NK-92 (cell line): ENCODE results near the gene MEGF11.

Experiments used
- DNase-seq: peaks from one replicate; lab custom pipeline; 2025; ENCODE audit not compliant: unreplicated experiment; lab: John Stamatoyannopoulos, UW

Gene MEGF11

DNA sequence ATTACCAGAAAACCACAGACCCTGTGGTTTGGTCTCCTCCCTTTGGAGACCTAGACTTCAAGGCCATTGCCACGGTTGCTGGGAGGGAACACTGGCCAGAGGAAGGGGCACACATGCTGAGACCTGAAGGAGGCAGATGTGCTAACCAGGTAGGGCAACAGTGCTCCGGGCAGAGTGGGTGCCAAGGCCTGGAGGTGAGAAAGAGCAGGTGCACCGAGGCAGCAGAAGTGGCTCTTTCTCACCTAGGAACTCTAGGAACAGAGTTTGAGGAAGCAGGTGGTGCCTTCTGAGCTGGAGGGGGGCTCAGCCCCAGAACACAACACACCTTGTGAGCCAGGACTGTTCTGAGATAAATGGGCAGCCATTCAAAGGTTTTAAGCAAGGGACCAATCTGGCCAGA is 106.1 kb downstream of the MEGF11 start:
- no peak for DNase-seq

DNA sequence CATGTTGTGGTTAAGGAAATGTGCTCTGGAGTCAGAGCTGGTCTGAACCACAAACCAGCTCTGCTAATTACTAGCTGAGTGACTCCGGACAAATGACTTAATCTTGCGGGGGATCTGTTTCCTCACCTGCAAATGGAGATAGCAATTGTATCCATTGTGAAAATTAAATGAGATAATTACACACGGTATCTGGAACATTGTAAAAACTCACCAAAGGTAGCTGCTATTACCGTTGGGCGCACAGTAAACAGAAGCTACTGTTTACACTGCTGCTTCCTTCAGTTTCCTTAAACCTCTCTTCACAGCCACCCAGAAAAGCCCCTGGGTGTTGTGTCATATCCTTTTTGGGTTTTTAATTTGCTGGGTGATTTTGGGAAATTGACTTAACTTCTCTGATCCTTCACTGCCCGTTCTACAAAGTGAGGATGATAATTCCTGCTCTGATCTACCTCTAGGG is 107.8 kb downstream of the MEGF11 start:
- DNase-seq = no peak

DNA sequence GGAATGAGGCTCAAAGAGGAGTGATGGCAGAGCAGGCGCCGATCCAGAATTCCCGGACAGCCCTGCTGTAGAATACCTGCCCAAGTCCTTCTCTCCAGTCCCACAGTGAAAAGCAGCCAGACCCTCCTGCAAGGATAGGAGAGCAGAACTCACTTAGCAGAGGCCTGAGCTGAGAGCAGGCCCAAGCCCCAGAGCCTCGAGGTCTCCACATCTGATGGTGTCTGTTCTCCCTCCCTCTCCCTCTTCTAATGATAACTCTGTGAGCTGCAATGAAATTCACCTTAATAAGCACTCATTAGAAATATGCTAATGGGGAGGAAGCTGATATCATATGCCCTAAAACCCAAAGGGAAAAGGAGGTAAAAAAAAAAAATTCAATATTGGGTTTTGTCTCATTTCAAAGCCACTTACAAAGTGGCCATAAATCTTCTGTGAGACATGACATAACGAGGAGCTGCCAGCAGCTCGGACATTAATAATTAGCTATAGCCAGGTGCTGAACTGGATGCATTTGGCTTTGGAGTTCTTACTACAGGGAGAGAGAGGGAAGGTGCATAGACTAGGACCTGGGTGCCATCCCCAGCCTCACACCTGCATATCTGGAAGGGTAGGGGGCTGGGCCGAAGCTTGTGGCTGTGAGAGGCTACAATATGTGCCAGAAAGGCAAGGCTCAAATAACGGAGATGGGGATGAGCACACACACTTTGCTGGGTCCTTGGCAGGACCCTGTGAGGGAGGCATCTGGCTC is 108.4 kb downstream of the MEGF11 start:
- DNase-seq = no peak

DNA sequence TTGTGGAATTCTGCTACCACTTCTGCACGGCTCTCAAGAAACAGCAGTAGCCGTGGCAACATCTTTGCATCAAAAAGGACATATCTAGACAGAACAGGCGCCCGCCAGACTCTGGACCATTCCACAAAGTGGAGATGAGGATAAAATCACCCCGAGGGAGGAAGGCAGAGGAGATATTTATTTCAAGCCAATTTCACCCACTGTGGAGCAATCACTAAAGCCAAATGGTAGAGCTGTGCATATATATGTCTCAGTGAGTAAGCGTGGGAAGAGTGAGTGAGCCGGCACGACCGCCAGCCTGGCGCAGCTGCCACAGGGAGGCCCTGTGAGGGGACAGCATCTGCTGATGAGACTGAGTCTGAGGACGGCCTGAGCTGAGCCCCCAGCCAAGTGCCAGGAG is 111.3 kb downstream of the MEGF11 start:
- no peak for DNase-seq

DNA sequence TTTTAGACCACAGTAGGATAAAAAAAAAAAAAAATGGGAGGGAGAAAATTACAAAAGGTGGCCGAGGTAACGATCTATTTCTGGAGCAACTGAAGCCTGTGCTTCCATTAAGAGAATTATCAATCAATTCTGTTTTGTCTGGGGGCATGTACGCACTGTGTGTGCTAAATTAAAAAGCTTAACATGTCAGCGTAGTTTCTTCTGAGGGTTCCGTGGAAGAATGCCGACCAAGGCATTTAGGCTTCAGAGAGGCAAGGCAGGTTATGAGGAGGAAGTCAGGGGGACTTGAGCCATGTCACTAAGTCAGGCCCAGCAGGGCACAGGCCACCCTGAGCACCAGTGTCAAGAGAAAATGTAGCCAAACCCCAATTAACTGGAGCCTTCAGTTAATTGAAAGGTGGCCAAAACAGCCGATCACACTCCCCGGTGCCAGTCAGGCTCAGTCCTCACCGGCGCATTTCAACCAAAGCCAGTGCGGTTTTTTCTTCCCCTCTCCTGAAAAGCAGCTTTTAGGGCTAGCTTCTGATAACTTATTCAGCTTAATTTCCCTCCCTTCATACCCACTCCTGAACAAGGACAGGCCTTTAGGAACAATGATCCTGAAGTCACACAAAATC is 113.9 kb downstream of the MEGF11 start:
- no peak for DNase-seq

DNA sequence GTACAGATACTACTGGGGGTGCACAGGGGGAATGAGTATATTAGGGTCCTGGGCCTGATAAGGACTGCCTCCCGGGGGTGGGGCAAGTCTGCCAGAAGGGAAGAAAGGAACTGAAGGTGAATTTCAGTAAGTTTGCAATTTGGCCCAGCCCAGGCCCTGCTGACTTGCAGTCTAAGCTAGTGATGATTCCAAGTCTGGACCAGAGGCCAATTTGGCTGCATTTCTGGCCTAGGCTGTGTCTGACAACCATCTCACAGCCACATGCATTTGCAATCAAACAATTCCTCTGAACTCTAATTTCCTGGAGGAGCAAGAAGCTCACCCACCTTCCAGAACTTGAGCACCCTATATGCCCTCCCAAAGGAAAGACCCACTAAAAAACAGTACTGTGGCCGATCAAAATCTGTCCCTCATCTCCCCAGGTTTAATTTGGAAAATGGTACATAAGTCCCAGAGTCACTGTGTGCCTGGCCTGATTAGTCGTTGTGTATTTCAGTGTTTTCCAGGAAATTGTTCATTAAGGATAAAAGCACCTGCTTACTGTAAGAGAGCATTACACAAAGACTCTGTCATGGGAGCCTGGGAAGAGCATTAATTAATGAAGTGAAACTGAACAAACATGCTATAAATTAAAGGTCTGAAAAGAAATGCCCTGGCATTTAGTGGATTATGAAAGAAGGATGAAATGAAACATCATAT is 114.5 kb downstream of the MEGF11 start:
- no peak for DNase-seq

DNA sequence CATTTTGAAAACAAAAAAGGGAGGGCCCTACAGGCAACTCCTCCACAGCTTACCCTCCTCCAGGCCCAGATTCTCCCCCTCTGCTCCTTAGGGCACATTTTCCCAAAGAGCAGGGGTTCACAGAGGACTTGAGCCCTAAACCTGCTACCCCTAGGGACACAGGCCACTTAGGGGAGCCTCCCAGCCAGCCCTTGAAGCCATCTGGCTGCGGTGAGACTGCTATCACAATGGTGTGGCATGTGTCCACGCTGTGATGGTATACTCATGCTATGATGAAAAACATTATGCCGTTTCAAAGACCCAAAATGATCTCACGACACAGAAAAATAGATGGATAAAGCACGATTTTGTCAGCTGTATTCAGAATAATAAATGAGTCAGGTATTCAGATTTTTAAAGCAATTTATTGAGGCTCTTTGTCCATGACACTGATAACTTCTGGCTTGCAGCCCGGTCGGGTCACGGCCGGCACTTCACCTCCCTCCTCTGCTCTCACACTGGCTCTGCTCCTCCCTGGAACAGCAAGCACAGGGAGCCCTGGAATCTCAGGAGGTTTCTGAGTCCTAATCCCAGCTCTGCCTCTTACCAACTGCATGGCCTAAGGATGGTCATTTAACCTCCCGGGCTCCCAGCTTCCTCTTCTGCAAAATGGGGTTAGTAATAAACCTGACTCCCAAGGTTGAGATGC is 115.3 kb downstream of the MEGF11 start:
- DNase-seq = no peak

DNA sequence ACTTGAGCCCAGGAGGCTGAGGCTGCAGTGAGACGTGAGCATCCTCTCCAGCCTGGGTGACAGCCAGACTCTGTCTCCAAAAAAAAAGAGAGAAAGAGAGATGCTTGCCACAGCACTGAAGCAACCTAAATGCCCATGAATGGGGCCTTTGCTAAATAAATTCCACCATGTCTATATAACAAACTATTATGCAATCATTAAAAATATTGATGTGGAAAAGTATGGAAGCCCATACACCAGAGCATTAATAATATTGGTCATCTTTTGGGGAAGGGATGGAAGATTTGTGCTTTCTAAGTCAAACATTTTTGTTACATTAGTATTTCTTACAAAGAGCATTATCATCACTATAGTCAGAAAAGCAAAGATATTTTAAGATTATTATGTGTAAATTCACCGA is 116.6 kb downstream of the MEGF11 start:
- no peak for DNase-seq

DNA sequence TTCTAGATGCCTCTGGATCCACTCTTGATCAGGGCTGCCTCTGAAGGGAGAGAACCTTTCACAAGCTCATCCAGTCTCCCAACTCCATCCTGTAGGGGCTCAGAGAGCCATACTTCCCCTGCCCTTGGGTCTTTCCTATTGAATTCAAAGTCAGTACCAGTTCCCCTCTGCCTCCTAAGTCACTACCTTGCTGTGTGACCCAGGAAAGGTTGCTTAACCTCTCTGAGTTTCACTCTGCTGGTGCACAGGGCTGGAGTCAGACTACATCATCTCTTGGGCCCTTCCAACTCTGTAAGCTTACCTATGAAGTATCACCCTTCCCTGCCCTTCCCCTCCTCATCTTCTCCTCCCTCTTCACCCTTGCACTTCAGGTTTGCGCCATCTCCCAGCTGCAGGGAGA is 117.9 kb downstream of the MEGF11 start:
- no peak for DNase-seq

DNA sequence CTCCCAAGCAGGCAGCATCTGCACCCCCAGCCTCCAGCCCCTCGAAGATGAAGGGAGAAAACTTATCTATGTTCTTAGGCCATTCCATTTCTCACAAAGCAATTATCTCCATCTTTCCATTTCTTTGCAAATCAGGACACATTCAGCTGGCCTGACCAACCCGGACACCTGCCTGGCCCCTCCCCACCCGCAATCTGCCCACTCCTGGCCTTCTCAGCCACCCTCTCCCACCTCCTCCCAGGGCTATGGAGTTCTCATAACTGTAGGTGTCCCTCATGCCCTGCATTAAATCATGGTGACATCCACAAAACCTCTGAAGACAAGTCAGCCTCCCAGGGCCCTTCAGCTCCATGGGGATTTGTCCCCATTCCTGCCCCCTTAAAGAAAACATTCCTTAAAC is 119.3 kb downstream of the MEGF11 start:
- DNase-seq = no peak

DNA sequence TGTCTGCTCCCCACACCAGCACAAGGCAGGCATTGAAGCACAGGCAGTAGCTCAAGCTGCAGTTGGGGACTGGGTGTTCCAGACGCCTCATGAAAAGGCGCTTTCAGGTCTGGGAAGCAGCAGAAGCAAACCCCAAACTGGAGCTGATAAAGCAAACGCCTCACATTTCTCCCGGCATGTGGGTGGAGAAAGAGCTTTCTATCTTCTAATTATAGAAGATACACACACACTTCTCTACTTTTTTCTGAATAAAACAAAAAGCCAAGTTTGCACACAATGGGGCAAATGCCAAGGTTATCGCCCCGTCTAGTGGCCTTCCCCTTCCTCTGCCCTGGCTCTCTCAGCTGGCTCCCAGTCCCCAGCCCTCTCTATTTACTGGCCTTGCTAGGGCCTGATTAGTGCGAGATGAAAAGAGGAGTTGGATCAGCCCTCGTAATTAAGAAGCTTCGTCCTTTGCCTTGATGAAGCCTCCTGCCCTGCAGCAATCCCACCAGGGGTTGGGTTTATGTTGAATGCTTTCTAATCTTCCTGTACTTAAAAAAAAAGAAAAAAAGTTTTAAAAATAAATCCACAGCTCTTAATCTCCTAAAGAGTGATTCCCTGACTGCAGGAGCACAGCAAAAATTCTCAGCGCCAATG is 120.2 kb downstream of the MEGF11 start:
- DNase-seq = no peak

DNA sequence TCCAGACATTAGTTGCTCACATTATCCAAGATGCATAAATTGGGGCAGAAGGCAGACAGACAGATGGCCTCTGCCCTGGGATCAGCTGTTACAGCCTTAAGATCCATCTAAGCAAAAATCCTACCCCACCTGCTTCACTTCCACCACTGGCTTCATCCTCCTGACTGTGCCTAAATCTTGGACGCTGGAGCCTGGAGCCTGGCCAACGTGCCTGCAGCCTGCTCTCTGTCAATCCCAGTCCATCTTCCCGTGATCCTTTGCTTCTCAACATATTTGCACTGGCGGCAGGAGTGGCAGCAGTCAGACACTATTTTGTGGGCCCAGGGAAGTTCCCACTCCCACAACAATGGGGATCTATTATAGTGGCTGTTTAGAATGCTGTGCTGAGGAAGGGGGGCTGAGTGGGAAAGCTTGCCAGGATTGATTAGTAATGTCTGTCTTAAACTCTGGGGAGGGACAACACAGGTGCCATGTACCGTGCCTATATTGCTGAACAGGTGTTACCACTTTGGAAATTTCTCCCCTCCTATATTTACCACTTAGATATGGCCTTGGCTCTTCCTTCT is 121.2 kb downstream of the MEGF11 start:
- DNase-seq = no peak

DNA sequence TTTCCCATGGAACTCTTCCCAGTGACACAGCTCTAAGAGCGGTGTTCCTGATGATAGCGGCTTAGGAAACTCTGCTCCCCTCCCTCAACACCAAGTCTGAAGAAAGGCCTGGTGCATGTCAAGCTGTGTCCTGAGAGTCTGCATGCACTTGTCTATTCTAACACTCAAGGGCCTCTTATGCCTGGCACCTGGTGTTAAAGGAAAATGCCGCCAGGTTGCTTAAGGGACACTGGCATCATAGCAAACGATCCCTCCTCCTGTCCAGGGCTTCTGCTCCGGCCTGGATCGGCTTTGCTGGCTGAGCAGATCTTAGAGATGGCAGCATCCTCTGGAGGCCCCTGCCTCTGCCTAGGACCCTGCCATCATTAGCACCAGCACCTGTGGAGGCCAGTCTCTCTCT is 121.7 kb downstream of the MEGF11 start:
- no peak for DNase-seq

DNA sequence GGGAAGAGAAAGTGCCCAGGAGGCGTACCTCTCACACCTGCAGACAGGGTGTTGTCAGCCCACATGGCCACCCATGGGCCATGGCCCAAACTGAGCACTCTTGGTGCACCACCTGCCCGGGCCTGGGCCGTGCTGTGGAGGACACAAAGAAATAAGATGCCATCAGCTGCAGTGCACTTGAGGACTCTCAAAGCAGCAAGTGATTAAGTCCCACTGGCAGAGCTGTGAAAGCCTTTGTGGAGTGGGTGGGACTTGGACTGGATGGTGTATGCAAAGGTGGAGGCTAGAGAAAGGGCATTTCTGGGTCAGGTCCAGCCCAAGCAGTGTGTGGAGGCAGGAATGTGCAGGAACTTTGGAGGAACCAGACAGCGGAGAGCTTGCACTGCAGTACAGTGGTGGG is 122.3 kb downstream of the MEGF11 start:
- no peak for DNase-seq

DNA sequence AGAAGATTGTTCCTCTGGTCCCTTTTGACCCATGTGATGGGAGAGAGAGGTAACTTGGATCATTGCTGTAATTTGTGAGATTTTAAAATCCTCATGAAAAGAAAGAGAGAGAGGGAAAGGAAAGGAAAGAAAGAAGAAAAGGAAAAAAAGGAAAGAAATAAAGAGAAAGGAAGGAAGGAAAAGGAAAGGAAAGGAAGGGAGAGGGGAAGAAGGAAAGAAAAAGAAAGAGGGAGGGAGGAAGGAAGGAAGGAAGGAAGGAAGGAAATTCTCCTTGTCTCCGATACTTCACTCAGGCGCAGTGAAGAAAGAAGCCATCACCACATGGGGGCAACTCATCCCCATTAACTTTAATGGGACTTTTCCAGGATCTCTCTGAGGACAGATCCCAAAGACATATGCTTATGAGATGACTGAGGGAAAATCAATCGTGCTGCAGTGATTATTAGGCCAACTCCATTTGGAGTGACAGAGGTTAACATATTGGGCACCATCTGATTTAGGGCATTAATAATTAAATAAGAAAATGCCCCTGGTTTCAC is 123.0 kb downstream of the MEGF11 start:
- DNase-seq = no peak

DNA sequence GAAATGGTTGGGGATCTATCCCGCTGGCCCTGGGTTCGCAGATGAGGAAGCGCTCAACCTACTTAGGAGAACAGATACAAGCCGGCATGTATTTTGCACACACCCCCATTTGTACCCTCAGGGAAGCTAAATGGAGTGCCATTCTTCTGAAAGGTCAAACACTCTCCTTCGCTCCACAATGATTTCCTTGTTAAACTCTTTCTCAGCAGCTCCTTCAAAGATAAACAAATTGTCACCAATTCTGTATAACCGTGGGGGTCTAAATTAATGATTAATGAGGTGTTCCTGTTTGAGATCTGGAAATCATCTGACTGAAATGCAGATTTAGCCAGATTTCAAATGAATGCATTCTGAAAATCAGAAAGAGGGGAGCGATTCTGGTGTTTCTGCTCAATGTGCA is 124.0 kb downstream of the MEGF11 start:
- DNase-seq = no peak

DNA sequence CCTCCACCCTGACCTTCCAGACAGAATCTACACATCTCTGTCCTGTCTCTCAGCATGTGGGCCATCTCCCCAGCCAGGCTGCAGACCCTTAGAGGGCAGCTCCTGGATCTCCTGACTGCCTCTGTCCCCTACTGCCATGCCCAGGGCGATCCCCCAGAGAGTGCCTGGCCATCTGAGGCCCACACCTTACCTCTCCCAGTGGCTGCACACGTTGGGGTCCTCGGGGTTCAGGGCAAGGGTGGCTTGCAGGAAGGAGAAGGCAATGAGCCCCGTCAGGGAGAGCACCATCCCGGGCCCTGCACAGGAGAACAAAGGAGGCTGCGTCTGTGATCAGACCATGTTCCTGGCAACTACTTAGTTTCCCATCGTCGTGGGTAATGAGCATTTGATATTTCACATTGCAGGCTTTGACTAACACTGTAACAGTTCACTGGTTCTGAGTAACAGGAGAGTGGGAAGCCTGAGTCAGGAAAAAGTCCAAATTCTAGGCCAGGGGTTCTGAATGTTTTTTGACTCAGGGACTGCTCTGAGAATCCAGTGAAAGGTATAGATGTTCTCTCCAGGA is 125.4 kb downstream of the MEGF11 start:
- no peak for DNase-seq

DNA sequence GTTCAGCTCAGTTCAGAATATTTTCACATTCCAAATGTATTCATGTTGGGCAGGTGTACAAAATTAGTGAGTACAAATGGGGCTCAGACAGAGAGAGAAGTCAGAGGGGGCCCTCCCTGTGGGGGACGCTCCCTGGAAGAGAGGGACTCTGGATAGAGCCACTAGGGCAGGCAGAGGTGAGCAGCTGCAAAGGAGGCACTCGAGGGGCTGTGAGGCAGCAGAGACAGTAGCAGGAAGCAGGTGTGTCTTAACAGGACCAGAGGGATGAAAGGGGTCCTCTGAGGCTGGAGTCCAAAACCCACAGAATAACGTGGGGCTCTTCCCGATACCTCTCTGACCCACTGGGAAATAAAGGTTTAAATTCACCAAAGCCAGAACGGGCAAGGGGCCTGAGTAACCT is 127.1 kb downstream of the MEGF11 start:
- DNase-seq = no peak

DNA sequence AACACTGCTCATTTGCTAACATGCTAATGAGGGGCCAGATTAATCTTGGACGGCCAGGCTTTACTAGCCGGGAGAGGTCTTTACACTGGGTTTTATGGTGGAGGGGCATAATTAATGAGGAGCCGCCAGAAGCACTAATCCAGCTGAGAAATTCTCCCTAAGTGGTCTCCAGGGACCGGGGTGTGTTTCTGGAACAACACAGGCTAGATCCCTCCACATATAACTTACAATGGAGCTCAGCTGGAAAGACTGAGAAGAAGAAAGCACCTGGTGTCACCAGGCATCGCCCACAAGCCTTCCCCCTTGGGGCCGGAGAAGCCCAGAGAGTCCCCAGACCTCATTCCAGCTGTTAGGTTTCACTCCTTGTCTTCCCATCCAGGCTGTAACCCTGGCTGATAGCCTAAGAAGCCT is 127.5 kb downstream of the MEGF11 start:
- no peak for DNase-seq

DNA sequence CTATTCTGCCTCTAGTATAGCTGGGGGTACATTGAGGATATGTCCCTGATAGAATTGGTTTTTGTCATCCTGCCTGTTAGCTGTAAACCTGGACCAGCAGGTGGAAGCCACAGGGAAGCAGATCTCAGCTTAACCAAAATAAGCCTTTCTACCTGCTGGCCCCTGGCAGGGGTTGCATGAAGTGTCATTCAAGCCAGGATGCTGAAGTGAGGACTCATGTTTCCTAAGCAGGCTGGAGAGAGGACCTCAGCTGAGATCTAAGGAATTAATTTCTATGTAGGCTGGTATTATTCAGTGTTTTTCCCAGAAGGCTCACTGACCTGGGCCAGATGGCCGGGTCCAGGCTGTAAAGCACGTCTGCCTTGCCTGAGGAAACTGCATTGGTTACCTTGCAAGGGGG is 128.9 kb downstream of the MEGF11 start:
- DNase-seq = no peak
